SU-DHL-6 (cell line): ENCODE results near the gene TMPRSS4.

Source experiments
- H2AFZ ChIP-seq: fragments of 200-600 bp; sonication (generic); 2 replicates; pipeline ENCODE4 v1.6.1; 2014; ENCODE audit warnings: low read depth, mild to moderate bottlenecking, moderate library complexity, mixed read lengths, antibody characterized with exemption, low read length; ENCODE audit not compliant: severe bottlenecking
- H3F3A ChIP-seq: fragments of 200-600 bp; shearing (Covaris generic); 2 replicates; pipeline ENCODE4 v1.6.0; 2016; ENCODE audit warnings: antibody characterized with exemption, mild to moderate bottlenecking; ENCODE audit not compliant: insufficient read depth
- H3K27ac ChIP-seq: fragments of 200-600 bp; sonication (generic); 2 replicates; pipeline ENCODE4 v1.5.1; 2016; ENCODE audit warnings: low read depth, mild to moderate bottlenecking, low read length, moderate library complexity, mixed read lengths
- H3K27me3 ChIP-seq: fragments of 200-600 bp; sonication (generic), shearing (Covaris generic); 2 replicates; pipeline ENCODE4 v1.6.0; 2014; ENCODE audit warnings: mild to moderate bottlenecking, low read length
- H3K36me3 ChIP-seq: fragments of 200-600 bp; sonication (generic); 2 replicates; pipeline ENCODE4 v1.6.1; 2014; ENCODE audit warnings: mild to moderate bottlenecking, low read length, mixed read lengths
- H3K4me2 ChIP-seq: fragments of 300-600, 200-600 bp; shearing (Covaris generic), sonication (generic); 2 replicates; pipeline ENCODE4 v1.6.0; 2014; ENCODE audit warnings: low read length, low read depth, mild to moderate bottlenecking; ENCODE audit not compliant: poor library complexity, severe bottlenecking
- H3K4me3 ChIP-seq: fragments of 200-600 bp; sonication (generic); 2 replicates; pipeline ENCODE4 v1.5.1; 2014; ENCODE audit warnings: antibody characterized with exemption, low read length, mild to moderate bottlenecking, mixed read lengths; ENCODE audit not compliant: insufficient read depth, poor library complexity, severe bottlenecking
- H3K79me2 ChIP-seq: fragments of 200-600 bp; sonication (generic); 2 replicates; pipeline ENCODE4 v1.6.1; 2014; ENCODE audit warnings: mild to moderate bottlenecking, low read length, moderate library complexity; ENCODE audit not compliant: insufficient read depth
- H3K9ac ChIP-seq: fragments of 200-600 bp; sonication (generic); 2 replicates; pipeline ENCODE4 v1.7.0; 2014; ENCODE audit warnings: mild to moderate bottlenecking, low read length
- H3K9me2 ChIP-seq: fragments of 200-600 bp; sonication (generic); replicated peaks from 2 replicates; pipeline ENCODE4 v1.6.1; 2014; ENCODE audit warnings: low read length; ENCODE audit not compliant: insufficient read depth
- H3K9me3 ChIP-seq: fragments of 200-600 bp; sonication (generic); 2 replicates; pipeline ENCODE4 v1.6.1; 2014; ENCODE audit warnings: low read length, mixed read lengths; ENCODE audit not compliant: insufficient read depth
- H4K20me1 ChIP-seq: fragments of 200-600 bp; sonication (generic); 2 replicates; pipeline ENCODE4 v1.6.1; 2014; ENCODE audit warnings: low read depth, mild to moderate bottlenecking, antibody characterized with exemption, low read length, moderate library complexity, mixed read lengths
- EZH2phosphoT487 ChIP-seq: fragments of 200-600 bp; sonication (generic), shearing (Covaris generic); conservative IDR thresholded peaks from 2 replicates; pipeline ENCODE4 v1.6.1; 2018; ENCODE audit warnings: mild to moderate bottlenecking, antibody characterized with exemption, low read length, moderate library complexity, mixed read lengths
- TF ChIP-seq, protein P1 (sequence below): fragments of 200-600 bp; sonication (generic); IDR thresholded peaks from one replicate; pipeline ENCODE4 v1.5.1; 2017; ENCODE audit warnings: antibody characterized with exemption, mild to moderate bottlenecking, low read length, moderate library complexity; ENCODE audit not compliant: insufficient read depth, poor library complexity, severe bottlenecking

Gene TMPRSS4

GRCh38 chr11:118155776-118156530 is 79.1 kb downstream of the TMPRSS4 start:
- no peak overlapping the region for H3K9ac ChIP-seq
- H3K36me3 ChIP-seq: no peaks in the 10 kb centered on the region
- no peak overlapping the region for H3K4me2 ChIP-seq
- H3K27me3 ChIP-seq: no peaks in the 10 kb centered on the region
- no peaks in the 10 kb centered on the region for H3K9me3 ChIP-seq
- no peaks in the 10 kb centered on the region for H4K20me1 ChIP-seq
- H3K9me2 ChIP-seq: no peaks in the 10 kb centered on the region
- H2AFZ ChIP-seq: no peak overlapping the region
- no peak overlapping the region for H3K27ac ChIP-seq
- H3F3A ChIP-seq: no peaks in the 10 kb centered on the region
- no peaks in the 10 kb centered on the region for H3K79me2 ChIP-seq
- TF ChIP-seq EZH2phosphoT487: no peak
- TF ChIP-seq, protein P1, sequence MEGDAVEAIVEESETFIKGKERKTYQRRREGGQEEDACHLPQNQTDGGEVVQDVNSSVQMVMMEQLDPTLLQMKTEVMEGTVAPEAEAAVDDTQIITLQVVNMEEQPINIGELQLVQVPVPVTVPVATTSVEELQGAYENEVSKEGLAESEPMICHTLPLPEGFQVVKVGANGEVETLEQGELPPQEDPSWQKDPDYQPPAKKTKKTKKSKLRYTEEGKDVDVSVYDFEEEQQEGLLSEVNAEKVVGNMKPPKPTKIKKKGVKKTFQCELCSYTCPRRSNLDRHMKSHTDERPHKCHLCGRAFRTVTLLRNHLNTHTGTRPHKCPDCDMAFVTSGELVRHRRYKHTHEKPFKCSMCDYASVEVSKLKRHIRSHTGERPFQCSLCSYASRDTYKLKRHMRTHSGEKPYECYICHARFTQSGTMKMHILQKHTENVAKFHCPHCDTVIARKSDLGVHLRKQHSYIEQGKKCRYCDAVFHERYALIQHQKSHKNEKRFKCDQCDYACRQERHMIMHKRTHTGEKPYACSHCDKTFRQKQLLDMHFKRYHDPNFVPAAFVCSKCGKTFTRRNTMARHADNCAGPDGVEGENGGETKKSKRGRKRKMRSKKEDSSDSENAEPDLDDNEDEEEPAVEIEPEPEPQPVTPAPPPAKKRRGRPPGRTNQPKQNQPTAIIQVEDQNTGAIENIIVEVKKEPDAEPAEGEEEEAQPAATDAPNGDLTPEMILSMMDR: no peak
- H3K4me3 ChIP-seq: no peak overlapping the region

GRCh38 chr11:118156531-118157185 is 79.8 kb downstream of the TMPRSS4 start:
- no peak overlapping the region for H3K4me3 ChIP-seq
- H2AFZ ChIP-seq: no peak overlapping the region
- no peaks in the 10 kb centered on the region for H3K27me3 ChIP-seq
- no peaks in the 10 kb centered on the region for H3F3A ChIP-seq
- no peak overlapping the region for H3K9ac ChIP-seq
- no peaks in the 10 kb centered on the region for H3K9me3 ChIP-seq
- H3K79me2 ChIP-seq: no peaks in the 10 kb centered on the region
- TF ChIP-seq, protein P1: no peak
- TF ChIP-seq EZH2phosphoT487: no peak
- H3K9me2 ChIP-seq: no peaks in the 10 kb centered on the region
- H3K36me3 ChIP-seq: no peaks in the 10 kb centered on the region
- no peak overlapping the region for H3K4me2 ChIP-seq
- H4K20me1 ChIP-seq: no peaks in the 10 kb centered on the region
- no peak overlapping the region for H3K27ac ChIP-seq

GRCh38 chr11:118157186-118157895 is 80.5 kb downstream of the TMPRSS4 start:
- Histone ChIP-seq H3K27ac (no peak overlapping the region), H3K9ac (no peak overlapping the region), H3K4me3 (no peak overlapping the region), H3K4me2 (no peak overlapping the region), H3K36me3 (no peaks in the 10 kb centered on the region), H3K9me2 (no peaks in the 10 kb centered on the region), H3K9me3 (no peaks in the 10 kb centered on the region), H4K20me1 (no peaks in the 10 kb centered on the region), H2AFZ (no peak overlapping the region), H3K79me2 (no peaks in the 10 kb centered on the region), H3K27me3 (no peaks in the 10 kb centered on the region), H3F3A (no peaks in the 10 kb centered on the region)
- TF ChIP-seq, protein P1: no peak
- no peak for TF ChIP-seq EZH2phosphoT487
